ENCODE results near the gene PRIMPOL.

- TF ChIP-seq CTCF (conservative IDR thresholded peaks at IDR 0.05; ENCODE audit: low read depth, low read length) (no peak), FOS (IDR thresholded peaks at IDR 0.05; ENCODE audit: low read depth, low read length) (no peak), POLR2A (IDR thresholded peaks at IDR 0.05; ENCODE audit: low read depth, low read length) (no peak), RFX5 (IDR thresholded peaks at IDR 0.05; ENCODE audit: low read depth, low read length) (no peak), CEBPB (IDR thresholded peaks at IDR 0.05; ENCODE audit: low read depth, low read length) (no peak), SMC3 (IDR thresholded peaks at IDR 0.05; ENCODE audit: low read depth, low read length) (no peak), RAD21 (IDR thresholded peaks at IDR 0.05; ENCODE audit: low read length) (no peak), MAFK (IDR thresholded peaks at IDR 0.05; ENCODE audit: low read depth, low read length) (no peak), RCOR1 (IDR thresholded peaks at IDR 0.05; ENCODE audit: insufficient replicate concordance, low read length) (no peak), NFE2L2 (IDR thresholded peaks at IDR 0.05; ENCODE audit: low read depth, low read length) (no peak)
- TF ChIP-seq, protein P1, sequence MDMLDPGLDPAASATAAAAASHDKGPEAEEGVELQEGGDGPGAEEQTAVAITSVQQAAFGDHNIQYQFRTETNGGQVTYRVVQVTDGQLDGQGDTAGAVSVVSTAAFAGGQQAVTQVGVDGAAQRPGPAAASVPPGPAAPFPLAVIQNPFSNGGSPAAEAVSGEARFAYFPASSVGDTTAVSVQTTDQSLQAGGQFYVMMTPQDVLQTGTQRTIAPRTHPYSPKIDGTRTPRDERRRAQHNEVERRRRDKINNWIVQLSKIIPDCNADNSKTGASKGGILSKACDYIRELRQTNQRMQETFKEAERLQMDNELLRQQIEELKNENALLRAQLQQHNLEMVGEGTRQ (IDR thresholded peaks at IDR 0.05; ENCODE audit: low read depth, low read length) = no peak
Measured at GRCh38 chr4:184624972-184625554, 24.5 kb upstream of the PRIMPOL start.

All from IMR-90 (cell line).